Mesothelial cell of epicardium (in vitro differentiated cells): ENCODE results near the gene TOLLIP. TPM values are rescaled to one million over a fixed set of nuclear protein-coding genes. Genes with fewer than 3 reads are reported as not detected.
"Not testable (repeated sequence)": the region's sequence is repeated elsewhere in the genome, so short reads cannot be mapped to it uniquely, and the experiment has no call there.

ENCODE experiments used
- DNase-seq, 2 experiments: peaks; one replicate each; pipeline ENCODE4 v3.0.0; 2021; ENCODE audit warnings: low spot score in 2 of 2; ENCODE audit not compliant: unreplicated experiment in 2 of 2
- H3K27ac Mint-ChIP-seq: 2 replicates; pipeline ENCODE4 v1.8.0; 2021; ENCODE audit warnings: mixed read lengths
- H3K27me3 Mint-ChIP-seq: 2 replicates; pipeline ENCODE4 v1.8.0; 2021; ENCODE audit warnings: low read depth, mixed read lengths
- H3K36me3 Mint-ChIP-seq: 2 replicates; pipeline ENCODE4 v1.8.0; 2021; ENCODE audit warnings: mixed read lengths
- H3K4me1 Mint-ChIP-seq: 2 replicates; pipeline ENCODE4 v1.8.0; 2021; ENCODE audit warnings: mixed read lengths
- H3K4me3 Mint-ChIP-seq: 2 replicates; pipeline ENCODE4 v1.8.0; 2021; ENCODE audit warnings: mild to moderate bottlenecking, moderate library complexity, mixed read lengths
- H3K9me3 Mint-ChIP-seq: 2 replicates; pipeline ENCODE4 v1.8.0; 2021; ENCODE audit warnings: mixed read lengths
- CTCF ChIP-seq: fragments of 200-600 bp; sonication (generic); IDR thresholded peaks from one replicate; pipeline ENCODE4 v1.5.0; 2021; ENCODE audit warnings: antibody characterized with exemption; ENCODE audit not compliant: unreplicated experiment
- total RNA-seq: library from RNA; stranded (reverse); gene quantifications from 3 replicates; pipeline ENCODE4 v1.2.1, GENCODE V29; 2021

Gene TOLLIP
- 40.4 to 43.9 TPM (median 43.2 TPM) in 3 replicates for total RNA-seq

- H3K27ac Mint-ChIP-seq = peak within 1 kb of the TSS; percentile 89
- peak within 1 kb of the TSS; percentile 78 for H3K4me3 Mint-ChIP-seq
- H3K4me1 Mint-ChIP-seq = peaks cover 15% of the 10 kb centered on the region
- H3K9me3 Mint-ChIP-seq = peaks cover 39% of the 10 kb centered on the region
- peaks cover 15% of the 10 kb centered on the region for H3K27me3 Mint-ChIP-seq
- DNase-seq = peak; percentile 98 to 100
- H3K36me3 Mint-ChIP-seq = peaks cover 10% of the 10 kb centered on the region
- no peak for TF ChIP-seq CTCF
Measured at GRCh38 chr11:1309498-1310317, at the start of gene TOLLIP. TOLLIP (minus strand) TSS chr11:1309632; CDS start chr11:1309498, 134 bp downstream.

DNA sequence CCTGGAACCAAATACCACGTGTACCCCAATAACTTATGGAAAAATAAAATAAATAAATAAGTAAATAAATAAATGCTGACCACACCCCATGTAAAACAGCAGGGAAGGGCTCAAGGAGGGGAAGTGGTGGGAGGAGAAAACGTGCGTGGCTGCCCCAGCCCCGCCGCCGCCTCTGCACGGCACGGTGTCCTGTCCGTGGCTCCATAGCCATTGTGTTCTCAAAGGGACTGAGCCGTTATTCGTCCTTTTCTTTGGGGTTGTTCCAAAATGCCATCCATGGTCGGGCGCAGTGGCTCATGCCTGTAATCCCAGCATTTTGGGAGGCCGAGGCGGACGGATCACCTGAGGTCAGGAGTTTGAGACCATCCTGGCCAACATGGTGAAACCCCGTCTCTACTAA lies 49.5 kb upstream of the TOLLIP start:
- H3K4me1 Mint-ChIP-seq, H3K9me3 Mint-ChIP-seq, H3K4me3 Mint-ChIP-seq, H3K27ac Mint-ChIP-seq, H3K36me3 Mint-ChIP-seq, DNase-seq: not testable (repeated sequence)
- peaks cover 29% of the 10 kb centered on the region for H3K27me3 Mint-ChIP-seq

GRCh38 chr11:1358286-1358685 lies 48.9 kb upstream of the TOLLIP start:
- H3K36me3 Mint-ChIP-seq = no peaks in the 10 kb centered on the region
- H3K27ac Mint-ChIP-seq = no peak overlapping the region
- H3K4me1 Mint-ChIP-seq = peaks cover 5% of the 10 kb centered on the region
- H3K27me3 Mint-ChIP-seq = peaks cover 25% of the 10 kb centered on the region
- TF ChIP-seq CTCF = no peak
- H3K9me3 Mint-ChIP-seq = no peaks in the 10 kb centered on the region
- H3K4me3 Mint-ChIP-seq = no peak overlapping the region
- DNase-seq = no peak

DNA sequence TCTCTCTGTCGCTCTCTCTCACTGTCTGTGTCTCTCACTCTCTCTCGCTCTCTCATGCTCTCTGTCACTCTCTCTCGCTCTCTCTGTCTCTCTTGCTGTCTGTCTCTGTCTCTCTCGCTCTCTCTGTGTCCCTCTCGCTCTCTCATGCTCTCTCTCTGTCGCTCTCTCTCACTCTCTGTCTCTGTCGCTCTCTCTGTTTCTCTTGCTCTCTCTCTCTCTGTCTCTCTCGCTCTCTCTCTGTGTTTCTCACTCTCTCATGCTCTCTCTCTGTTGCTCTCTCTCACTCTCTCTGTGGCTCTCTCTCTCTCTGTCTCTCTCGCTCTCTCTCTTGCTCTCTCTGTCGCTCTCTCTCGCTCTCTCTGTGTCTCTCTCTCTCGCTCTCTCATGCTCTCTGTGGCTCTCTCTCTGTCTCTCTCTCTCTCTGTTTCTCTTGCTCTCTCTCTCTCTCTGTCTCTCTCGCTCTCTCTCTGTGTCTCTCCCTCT lies 47.1 kb upstream of the TOLLIP start:
- DNase-seq = no peak
- Mint-ChIP-seq H3K9me3 (no peaks in the 10 kb centered on the region), H3K4me3 (no peak overlapping the region), H3K27ac (no peak overlapping the region), H3K4me1 (peaks cover 5% of the 10 kb centered on the region), H3K27me3 (peaks cover 26% of the 10 kb centered on the region), H3K36me3 (no peaks in the 10 kb centered on the region)
- TF ChIP-seq CTCF = no peak

DNA sequence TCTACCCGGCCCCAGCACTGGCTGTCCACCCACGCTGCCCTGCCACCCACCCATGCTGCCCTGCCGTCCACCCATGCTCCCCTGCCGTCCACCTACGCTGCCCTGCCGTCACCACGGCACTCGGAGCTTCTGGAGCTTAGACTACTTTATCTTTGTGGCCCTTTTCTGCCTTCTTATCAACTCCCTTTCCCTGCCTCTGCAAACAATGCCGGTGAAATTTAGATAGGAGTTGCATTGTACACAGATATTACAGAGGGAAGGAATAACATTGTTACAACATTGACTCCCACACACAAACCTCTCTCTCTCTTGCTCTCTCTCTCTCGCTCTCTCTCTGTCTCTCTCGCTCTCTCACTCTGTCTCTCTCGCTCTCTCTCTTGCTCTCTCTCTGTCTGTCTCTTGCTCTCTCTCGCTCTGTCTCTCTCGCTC lies 46.6 kb upstream of the TOLLIP start:
- no peak for DNase-seq
- no peak for TF ChIP-seq CTCF
- Mint-ChIP-seq H3K4me1 (peaks cover 5% of the 10 kb centered on the region), H3K9me3 (no peaks in the 10 kb centered on the region), H3K27ac (no peak overlapping the region), H3K36me3 (no peaks in the 10 kb centered on the region), H3K27me3 (peaks cover 26% of the 10 kb centered on the region), H3K4me3 (no peak overlapping the region)

- Mint-ChIP-seq H3K4me1 (peaks cover 5% of the 10 kb centered on the region), H3K4me3 (no peak overlapping the region), H3K27ac (no peak overlapping the region), H3K36me3 (no peaks in the 10 kb centered on the region), H3K9me3 (no peaks in the 10 kb centered on the region), H3K27me3 (peaks cover 24% of the 10 kb centered on the region)
- TF ChIP-seq CTCF = no peak
- DNase-seq = no peak
Measured at GRCh38 chr11:1354125-1354938, 44.9 kb upstream of the TOLLIP start.
